Peyer's patch (tissue), 4 donors: Measurements from ENCODE around the gene KRT83. TPM values are rescaled to one million over a fixed set of nuclear protein-coding genes. Genes with fewer than 3 reads are reported as not detected.

Source experiments
- DNase-seq, 3 donors: peaks; one replicate each; pipeline ENCODE4 v3.0.0-alpha.2; 2017 to 2019
- H3K27ac ChIP-seq, 4 donors: fragments of 200-600 bp; sonication (generic); one replicate each; pipeline ENCODE4 v1.5.1; 2016 to 2019
- H3K27me3 ChIP-seq, 2 donors: fragments of 200-600 bp; sonication (generic); one replicate each; pipeline ENCODE4 v1.5.1; 2019
- H3K36me3 ChIP-seq, 3 donors: fragments of 200-600 bp; sonication (generic); one replicate each; pipeline ENCODE4 v1.5.1; 2016 to 2019
- H3K4me1 ChIP-seq, 4 donors: fragments of 200-600 bp; sonication (generic); one replicate each; pipeline ENCODE4 v1.5.1; 2016 to 2019
- H3K4me3 ChIP-seq, 4 donors: fragments of 200-600 bp; sonication (generic); 1 replicate in 3 of 4; 2 replicates in 1 of 4; pipeline ENCODE4 v1.5.1; 2016 to 2019; ENCODE audit warnings: mild to moderate bottlenecking in 1 of 4
- H3K9me3 ChIP-seq, 4 donors: fragments of 200-600 bp; sonication (generic); one replicate each; pipeline ENCODE4 v1.5.1; 2016 to 2019; ENCODE audit warnings: mild to moderate bottlenecking in 1 of 4
- CTCF ChIP-seq, 6 experiments: fragments of 450-650 bp in 4 of 6; fragments of 200-600 bp in 2 of 6; sonication (generic) in 1 of 6; IDR thresholded peaks; one replicate each; pipeline ENCODE4 v1.5.1; 2017 to 2019; ENCODE audit warnings: antibody characterized with exemption in 6 of 6, mild to moderate bottlenecking in 3 of 6, moderate library complexity in 1 of 6
- POLR2A ChIP-seq, 2 donors: fragments of 450-650 bp; IDR thresholded peaks; one replicate each; pipeline ENCODE4 v1.5.1; 2017; ENCODE audit warnings: antibody characterized with exemption in 2 of 2, mild to moderate bottlenecking in 2 of 2, moderate library complexity in 2 of 2
- total RNA-seq, 4 donors: library from RNA; depleted of rRNA; stranded (reverse); fragments of >200 nt; gene quantifications; one replicate each; pipeline ENCODE4 v1.1.0, GENCODE V29; 2016

The KRT83 gene
- total RNA-seq, 4 donors from 2014 or later: not detected

GRCh38 chr12:52352951-52353350, 31.8 kb upstream of the KRT83 start:
- Histone ChIP-seq H3K4me3 (no peak overlapping the region), H3K27me3 (no peaks in the 10 kb centered on the region), H3K9me3 (no peaks in the 10 kb centered on the region), H3K27ac (no peak overlapping the region), H3K4me1 (no peaks in the 10 kb centered on the region), H3K36me3 (no peaks in the 10 kb centered on the region)
- DNase-seq: no peak
- no peak for TF ChIP-seq POLR2A (IDR thresholded peaks at IDR 0.05)
- no peak for TF ChIP-seq CTCF (IDR thresholded peaks at IDR 0.05)

GRCh38 chr12:52351196-52352059, 30.2 kb upstream of the KRT83 start:
- DNase-seq: peak in 1 of 3 donors; percentile 43
- H3K36me3 ChIP-seq: no peaks in the 10 kb centered on the region
- no peaks in the 10 kb centered on the region for H3K4me1 ChIP-seq
- H3K9me3 ChIP-seq: no peaks in the 10 kb centered on the region
- H3K4me3 ChIP-seq: no peak overlapping the region
- TF ChIP-seq POLR2A (IDR thresholded peaks at IDR 0.05) (no peak), CTCF (IDR thresholded peaks at IDR 0.05) (no peak)
- H3K27me3 ChIP-seq: no peaks in the 10 kb centered on the region
- no peak overlapping the region for H3K27ac ChIP-seq

DNA sequence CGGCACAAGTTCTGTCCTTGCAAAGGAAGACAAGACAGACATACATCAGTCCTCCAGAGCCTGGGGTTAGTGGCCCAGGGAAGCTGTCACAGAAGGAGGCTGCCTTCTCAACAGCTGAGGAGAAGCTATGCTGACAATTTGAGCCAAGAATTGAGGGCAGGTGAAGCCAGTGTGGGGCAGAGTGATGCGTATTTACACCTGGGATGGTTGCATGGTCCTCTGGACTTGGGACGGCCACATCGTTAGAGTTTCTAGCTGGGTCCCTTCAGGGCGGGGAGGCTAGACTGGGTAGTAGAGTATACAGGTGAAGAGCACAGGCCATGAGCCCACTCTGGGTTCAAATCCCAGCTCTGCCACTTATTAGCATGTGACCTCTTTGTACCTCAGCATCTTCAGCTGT, 29.6 kb upstream of the KRT83 start:
- H3K27ac ChIP-seq: no peak overlapping the region
- H3K4me3 ChIP-seq: no peak overlapping the region
- no peaks in the 10 kb centered on the region for H3K4me1 ChIP-seq
- DNase-seq: peak in 1 of 3 donors; percentile 21
- H3K9me3 ChIP-seq: no peaks in the 10 kb centered on the region
- no peaks in the 10 kb centered on the region for H3K36me3 ChIP-seq
- no peaks in the 10 kb centered on the region for H3K27me3 ChIP-seq
- TF ChIP-seq CTCF (IDR thresholded peaks at IDR 0.05) (no peak), POLR2A (IDR thresholded peaks at IDR 0.05) (no peak)

GRCh38 chr12:52350021-52350620, 28.9 kb upstream of the KRT83 start:
- Histone ChIP-seq H3K27ac (no peak overlapping the region), H3K9me3 (no peaks in the 10 kb centered on the region), H3K4me1 (no peaks in the 10 kb centered on the region), H3K27me3 (no peaks in the 10 kb centered on the region), H3K4me3 (no peak overlapping the region), H3K36me3 (no peaks in the 10 kb centered on the region)
- DNase-seq: peak in 1 of 3 donors; percentile 32
- TF ChIP-seq POLR2A (IDR thresholded peaks at IDR 0.05) (no peak), CTCF (IDR thresholded peaks at IDR 0.05) (no peak)

GRCh38 chr12:52349196-52349595, 28.0 kb upstream of the KRT83 start:
- Histone ChIP-seq H3K4me1 (no peaks in the 10 kb centered on the region), H3K4me3 (no peak overlapping the region), H3K36me3 (no peaks in the 10 kb centered on the region), H3K9me3 (no peaks in the 10 kb centered on the region), H3K27ac (no peak overlapping the region), H3K27me3 (no peaks in the 10 kb centered on the region)
- TF ChIP-seq POLR2A (IDR thresholded peaks at IDR 0.05) (no peak), CTCF (IDR thresholded peaks at IDR 0.05) (no peak)
- DNase-seq: no peak
